Measurements from ENCODE around the gene MBOAT2. TPM values are rescaled to one million over a fixed set of nuclear protein-coding genes. Genes with fewer than 3 reads are reported as not detected.

The MBOAT2 gene
- total RNA-seq, 1 experiment from 2014 or later: 34.8 TPM

DNA sequence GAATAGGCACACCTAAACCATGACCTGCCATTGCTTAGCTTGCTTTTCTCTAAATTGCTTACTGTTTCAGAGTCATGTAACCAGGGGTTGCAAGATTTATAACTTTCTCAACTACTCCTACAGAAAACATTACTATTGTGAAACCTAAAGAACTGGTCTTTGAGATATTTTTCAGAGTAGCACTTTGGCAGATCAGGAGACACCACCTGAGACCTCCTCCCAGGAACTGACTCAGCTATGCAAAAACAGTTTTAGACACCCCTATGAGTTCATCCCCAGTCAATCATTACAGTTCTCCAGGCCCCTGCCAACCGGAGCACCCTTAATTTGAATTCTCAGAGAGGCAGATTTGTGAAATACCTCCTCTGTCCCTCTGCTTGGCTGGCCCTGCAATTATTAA is 80.3 kb downstream of the MBOAT2 start:
- Histone ChIP-seq H3K4me3 (ENCODE audit: low read depth in 2 of 2, low read length in 2 of 2) (no peak overlapping the region), H3K27me3 (ENCODE audit: control insufficient read depth, insufficient read depth, low read length) (no peaks in the 10 kb centered on the region), H3K27ac (ENCODE audit: low read length) (no peak overlapping the region), H3K36me3 (ENCODE audit: control insufficient read depth, insufficient read depth, low read length) (no peaks in the 10 kb centered on the region), H3K4me1 (ENCODE audit: control insufficient read depth, insufficient read depth, low read length) (no peaks in the 10 kb centered on the region), H3K9me3 (ENCODE audit: control insufficient read depth, insufficient read depth, low read depth, low read length) (no peaks in the 10 kb centered on the region)
- TF ChIP-seq, protein P1, sequence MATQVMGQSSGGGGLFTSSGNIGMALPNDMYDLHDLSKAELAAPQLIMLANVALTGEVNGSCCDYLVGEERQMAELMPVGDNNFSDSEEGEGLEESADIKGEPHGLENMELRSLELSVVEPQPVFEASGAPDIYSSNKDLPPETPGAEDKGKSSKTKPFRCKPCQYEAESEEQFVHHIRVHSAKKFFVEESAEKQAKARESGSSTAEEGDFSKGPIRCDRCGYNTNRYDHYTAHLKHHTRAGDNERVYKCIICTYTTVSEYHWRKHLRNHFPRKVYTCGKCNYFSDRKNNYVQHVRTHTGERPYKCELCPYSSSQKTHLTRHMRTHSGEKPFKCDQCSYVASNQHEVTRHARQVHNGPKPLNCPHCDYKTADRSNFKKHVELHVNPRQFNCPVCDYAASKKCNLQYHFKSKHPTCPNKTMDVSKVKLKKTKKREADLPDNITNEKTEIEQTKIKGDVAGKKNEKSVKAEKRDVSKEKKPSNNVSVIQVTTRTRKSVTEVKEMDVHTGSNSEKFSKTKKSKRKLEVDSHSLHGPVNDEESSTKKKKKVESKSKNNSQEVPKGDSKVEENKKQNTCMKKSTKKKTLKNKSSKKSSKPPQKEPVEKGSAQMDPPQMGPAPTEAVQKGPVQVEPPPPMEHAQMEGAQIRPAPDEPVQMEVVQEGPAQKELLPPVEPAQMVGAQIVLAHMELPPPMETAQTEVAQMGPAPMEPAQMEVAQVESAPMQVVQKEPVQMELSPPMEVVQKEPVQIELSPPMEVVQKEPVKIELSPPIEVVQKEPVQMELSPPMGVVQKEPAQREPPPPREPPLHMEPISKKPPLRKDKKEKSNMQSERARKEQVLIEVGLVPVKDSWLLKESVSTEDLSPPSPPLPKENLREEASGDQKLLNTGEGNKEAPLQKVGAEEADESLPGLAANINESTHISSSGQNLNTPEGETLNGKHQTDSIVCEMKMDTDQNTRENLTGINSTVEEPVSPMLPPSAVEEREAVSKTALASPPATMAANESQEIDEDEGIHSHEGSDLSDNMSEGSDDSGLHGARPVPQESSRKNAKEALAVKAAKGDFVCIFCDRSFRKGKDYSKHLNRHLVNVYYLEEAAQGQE (IDR thresholded peaks at IDR 0.05; ENCODE audit: insufficient read depth in 1 of 2, low read depth in 2 of 2, low read length in 1 of 2): no peak
- TF ChIP-seq TCF7L2 (IDR thresholded peaks at IDR 0.05; ENCODE audit: low read depth, low read length) (no peak), POLR2AphosphoS5 (IDR thresholded peaks at IDR 0.05; ENCODE audit: low read depth, low read length) (no peak), SIN3A (IDR thresholded peaks at IDR 0.05; ENCODE audit: borderline replicate concordance, insufficient read depth, low read depth, low read length) (no peak)
- TF ChIP-seq, protein P2, sequence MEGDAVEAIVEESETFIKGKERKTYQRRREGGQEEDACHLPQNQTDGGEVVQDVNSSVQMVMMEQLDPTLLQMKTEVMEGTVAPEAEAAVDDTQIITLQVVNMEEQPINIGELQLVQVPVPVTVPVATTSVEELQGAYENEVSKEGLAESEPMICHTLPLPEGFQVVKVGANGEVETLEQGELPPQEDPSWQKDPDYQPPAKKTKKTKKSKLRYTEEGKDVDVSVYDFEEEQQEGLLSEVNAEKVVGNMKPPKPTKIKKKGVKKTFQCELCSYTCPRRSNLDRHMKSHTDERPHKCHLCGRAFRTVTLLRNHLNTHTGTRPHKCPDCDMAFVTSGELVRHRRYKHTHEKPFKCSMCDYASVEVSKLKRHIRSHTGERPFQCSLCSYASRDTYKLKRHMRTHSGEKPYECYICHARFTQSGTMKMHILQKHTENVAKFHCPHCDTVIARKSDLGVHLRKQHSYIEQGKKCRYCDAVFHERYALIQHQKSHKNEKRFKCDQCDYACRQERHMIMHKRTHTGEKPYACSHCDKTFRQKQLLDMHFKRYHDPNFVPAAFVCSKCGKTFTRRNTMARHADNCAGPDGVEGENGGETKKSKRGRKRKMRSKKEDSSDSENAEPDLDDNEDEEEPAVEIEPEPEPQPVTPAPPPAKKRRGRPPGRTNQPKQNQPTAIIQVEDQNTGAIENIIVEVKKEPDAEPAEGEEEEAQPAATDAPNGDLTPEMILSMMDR (IDR thresholded peaks at IDR 0.05): no peak
- no peak for ATAC-seq
- intact Hi-C loops (cut with micrococcal nuclease; ENCODE audit: unreplicated experiment) (no loop called here), in situ Hi-C loops (cut with HindIII; ENCODE audit: low pct_unique_long_range_greater_than_20kb, low sequenced_read_pairs) (no loop called here)
- CTCF ChIA-PET: no interaction called here
- no peak for DNase-seq (ENCODE audit: low read depth, low spot score)
- POLR2A ChIA-PET: no interaction called here
- BruUV-seq (replicated peaks): no TSS peak

DNA sequence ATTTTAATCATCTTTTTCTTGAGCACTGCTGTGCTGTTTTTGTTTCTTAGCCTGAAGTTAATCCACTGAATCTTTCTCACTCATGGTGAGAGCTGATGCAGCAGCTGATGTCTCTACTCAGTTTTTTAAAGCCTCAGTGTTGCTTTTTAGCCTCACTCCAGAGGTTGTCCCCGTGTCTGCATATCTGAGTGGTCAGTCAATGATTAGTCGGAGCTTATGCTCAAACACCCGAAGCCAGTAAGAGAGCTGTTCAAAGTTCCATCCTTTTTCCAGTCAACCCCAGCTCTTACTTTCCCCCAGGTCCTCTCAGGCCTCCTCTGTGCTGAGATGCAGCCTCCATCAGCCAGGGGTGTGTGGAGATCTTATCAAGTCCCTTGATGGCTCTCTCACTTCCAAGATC is 81.1 kb downstream of the MBOAT2 start:
- no TSS peak for BruUV-seq (replicated peaks)
- intact Hi-C loops (cut with micrococcal nuclease; ENCODE audit: unreplicated experiment) (no loop called here), in situ Hi-C loops (cut with HindIII; ENCODE audit: low pct_unique_long_range_greater_than_20kb, low sequenced_read_pairs) (no loop called here)
- ChIA-PET POLR2A (no interaction called here), CTCF (no interaction called here)
- Histone ChIP-seq H3K4me1 (ENCODE audit: control insufficient read depth, insufficient read depth, low read length) (no peaks in the 10 kb centered on the region), H3K9me3 (ENCODE audit: control insufficient read depth, insufficient read depth, low read depth, low read length) (no peaks in the 10 kb centered on the region), H3K36me3 (ENCODE audit: control insufficient read depth, insufficient read depth, low read length) (no peaks in the 10 kb centered on the region), H3K4me3 (ENCODE audit: low read depth in 2 of 2, low read length in 2 of 2) (no peak overlapping the region), H3K27me3 (ENCODE audit: control insufficient read depth, insufficient read depth, low read length) (no peaks in the 10 kb centered on the region), H3K27ac (ENCODE audit: low read length) (no peak overlapping the region)
- no peak for TF ChIP-seq TCF7L2 (IDR thresholded peaks at IDR 0.05; ENCODE audit: low read depth, low read length)
- TF ChIP-seq, protein P2 (IDR thresholded peaks at IDR 0.05): no peak
- TF ChIP-seq, protein P1 (IDR thresholded peaks at IDR 0.05; ENCODE audit: insufficient read depth in 1 of 2, low read depth in 2 of 2, low read length in 1 of 2): no peak
- no peak for TF ChIP-seq SIN3A (IDR thresholded peaks at IDR 0.05; ENCODE audit: borderline replicate concordance, insufficient read depth, low read depth, low read length)
- no peak for TF ChIP-seq POLR2AphosphoS5 (IDR thresholded peaks at IDR 0.05; ENCODE audit: low read depth, low read length)
- DNase-seq (ENCODE audit: low read depth, low spot score): no peak
- no peak for ATAC-seq

Data from Panc1 (cell line).